Endometrium (tissue), 2 donors: ENCODE data around the gene WNT7A.

Source experiments
- FAIRE-seq: peaks from 2 replicates; lab custom pipeline; 2012; peaks lifted over from hg19 to GRCh38; lab: Jason Lieb, UNC
- donor health status: control.
- donor health status: control.

WNT7A gene

GRCh38 chr3:13826672-13827071 is 53.2 kb downstream of the WNT7A start:
- FAIRE-seq: no peak

GRCh38 chr3:13825821-13826220 is 54.0 kb downstream of the WNT7A start:
- FAIRE-seq: no peak

GRCh38 chr3:13825311-13825579 is 54.6 kb downstream of the WNT7A start:
- no peak for FAIRE-seq

DNA sequence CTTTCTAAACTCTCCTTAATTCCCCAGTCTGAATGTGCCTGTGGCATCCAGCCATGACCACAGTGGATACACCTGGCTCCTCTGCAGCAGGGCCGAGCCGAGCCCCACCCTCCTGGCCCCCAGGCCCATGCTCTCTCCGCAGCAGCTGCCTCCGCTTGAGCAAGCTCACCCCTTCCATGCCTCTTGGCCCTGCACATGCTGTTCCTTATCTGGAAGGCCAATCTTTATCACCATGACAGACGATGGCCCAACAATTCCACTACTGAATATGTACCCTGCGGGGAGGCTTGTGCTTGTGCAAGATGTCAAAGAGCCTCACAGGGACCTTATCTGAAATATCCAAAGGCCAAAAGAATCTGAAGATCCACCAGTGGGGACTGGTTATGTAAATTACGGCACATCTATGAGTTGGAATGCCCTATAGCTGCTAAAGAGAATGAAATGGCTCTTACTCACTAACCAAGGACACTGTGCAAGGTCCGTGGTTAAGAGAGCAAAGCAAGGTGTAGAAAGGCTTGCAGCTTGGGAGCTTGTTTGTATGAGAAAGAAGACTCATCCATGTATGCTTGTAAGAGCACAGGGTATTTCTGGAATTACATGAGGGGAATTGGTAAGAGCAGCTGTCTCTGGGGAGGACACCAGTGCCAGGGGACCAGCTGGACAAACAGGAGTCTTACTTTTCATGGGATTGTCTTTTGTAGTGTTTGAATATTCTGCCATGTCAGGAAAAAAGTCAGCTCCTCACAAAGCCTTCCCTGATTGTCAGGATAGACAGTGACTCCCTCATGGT is 55.2 kb downstream of the WNT7A start:
- no peak for FAIRE-seq

GRCh38 chr3:13823692-13824091 is 56.2 kb downstream of the WNT7A start:
- no peak for FAIRE-seq

- FAIRE-seq: no peak
These were observed 56.8 kb downstream of the WNT7A start for GRCh38 chr3:13822871-13823585.

DNA sequence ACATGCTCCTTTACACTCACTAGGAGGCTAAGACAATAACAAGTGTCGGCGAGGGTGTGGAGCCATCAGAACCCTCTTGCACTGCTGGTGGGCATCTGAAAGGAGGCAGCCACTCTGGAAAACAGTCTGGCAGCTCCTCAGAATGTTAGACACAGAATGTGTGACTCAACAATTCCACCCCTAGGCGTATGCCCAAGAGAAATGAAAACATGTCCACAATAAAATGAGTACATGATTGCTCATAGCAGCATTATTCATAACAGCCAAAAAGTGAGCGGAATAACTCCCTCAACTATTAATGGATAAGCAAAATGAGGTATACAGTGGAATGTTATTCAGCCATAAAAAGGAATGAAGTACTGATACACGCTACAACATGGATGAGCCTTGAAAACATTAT is 57.8 kb downstream of the WNT7A start:
- no peak for FAIRE-seq

- no peak for FAIRE-seq
These were observed 58.7 kb downstream of the WNT7A start for GRCh38 chr3:13821126-13821525.

- FAIRE-seq: no peak
These were observed 61.0 kb downstream of the WNT7A start for GRCh38 chr3:13818919-13819318.

DNA sequence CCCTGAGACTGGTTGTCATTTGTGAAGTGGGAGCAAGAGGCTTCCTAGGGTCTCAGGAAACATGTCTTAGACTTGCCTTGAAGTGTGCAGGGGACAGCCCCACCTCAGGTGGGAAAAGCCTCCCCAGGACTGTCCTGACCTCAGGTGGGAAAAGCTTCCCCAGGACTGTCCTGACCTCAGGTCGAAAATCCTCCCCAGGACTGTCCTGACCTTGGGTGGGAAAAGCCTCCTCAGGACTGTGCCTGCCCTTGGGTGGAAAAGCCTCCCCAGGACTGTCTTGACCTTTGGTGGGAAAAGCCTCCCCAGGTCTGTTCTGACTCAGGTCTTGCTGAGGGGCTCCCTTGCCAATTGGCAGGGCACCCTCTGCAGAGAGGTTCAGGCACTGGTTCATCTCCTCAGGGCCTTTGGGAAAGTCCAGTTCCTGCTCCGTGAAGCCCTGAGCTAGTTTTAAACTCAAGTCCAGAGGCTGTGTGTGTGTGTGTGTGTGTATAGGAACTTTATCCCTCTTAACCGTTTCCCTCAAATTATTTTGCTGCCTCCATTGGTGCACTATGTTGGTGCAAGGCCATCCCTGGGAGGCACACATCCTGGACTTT is 64.7 kb downstream of the WNT7A start:
- FAIRE-seq: no peak

- no peak for FAIRE-seq
These were observed 67.8 kb downstream of the WNT7A start for GRCh38 chr3:13812034-13812471.

DNA sequence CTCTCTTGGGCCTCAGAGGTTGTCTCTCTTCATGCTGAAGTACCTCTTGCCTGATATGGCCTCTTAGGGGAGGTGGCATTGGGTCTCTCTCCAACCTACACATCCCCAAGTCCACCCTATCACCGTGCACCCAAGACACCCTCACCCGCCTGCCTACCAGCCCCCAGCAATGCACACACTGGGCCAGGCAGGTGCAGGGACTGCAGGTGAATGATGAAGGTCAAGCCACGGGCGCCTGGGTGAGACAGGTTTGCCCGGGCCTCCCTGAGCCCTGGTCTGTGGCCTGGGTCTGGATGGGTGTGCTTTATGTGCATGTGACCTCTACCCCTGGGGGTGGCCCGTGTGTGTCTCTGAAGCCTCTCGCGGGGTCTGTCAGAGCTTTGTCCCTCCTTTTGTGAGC is 68.3 kb downstream of the WNT7A start:
- no peak for FAIRE-seq

- no peak for FAIRE-seq
These were observed 71.3 kb downstream of the WNT7A start for GRCh38 chr3:13808550-13808949.

DNA sequence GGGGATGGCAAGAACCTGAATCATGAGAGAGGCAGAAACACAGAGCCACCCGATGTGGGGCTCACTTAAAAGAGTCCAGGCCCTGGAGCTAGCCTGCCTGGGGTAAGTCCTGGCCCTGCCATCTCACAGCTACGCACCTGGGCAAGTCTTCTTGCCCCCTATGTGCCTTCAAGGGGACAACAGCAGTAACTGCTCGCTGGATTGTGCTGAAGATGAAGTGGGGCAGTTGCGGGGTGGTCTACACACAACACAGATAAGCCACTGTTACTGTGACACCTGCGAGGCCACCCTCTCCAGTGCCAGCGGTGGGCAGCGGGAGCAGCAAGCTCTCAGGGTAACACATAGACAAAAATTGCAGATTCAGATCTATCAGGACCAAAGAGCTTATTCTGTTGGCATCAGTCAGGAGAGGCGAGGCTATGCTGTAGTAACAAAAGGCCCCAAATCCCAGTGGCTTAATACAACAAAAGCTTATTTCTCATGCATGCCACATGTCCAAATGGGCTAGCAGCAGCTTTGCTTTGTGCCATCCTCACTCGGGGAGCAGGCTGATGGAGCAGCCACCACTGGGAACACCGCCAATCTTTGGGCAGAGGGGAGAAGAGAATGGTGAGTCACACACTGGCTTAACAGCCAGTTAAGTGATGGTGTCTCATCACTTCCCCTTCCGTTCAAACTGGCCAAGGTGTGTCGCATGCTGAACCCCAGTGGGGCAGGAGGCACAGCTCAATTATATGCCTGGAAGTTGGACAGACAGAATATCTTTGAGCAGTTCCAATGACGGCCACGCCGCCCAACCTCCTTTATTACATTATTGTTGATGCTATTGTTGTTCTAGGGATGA is 78.3 kb downstream of the WNT7A start:
- FAIRE-seq: no peak

- no peak for FAIRE-seq
These were observed 79.8 kb downstream of the WNT7A start for GRCh38 chr3:13800064-13800463.

DNA sequence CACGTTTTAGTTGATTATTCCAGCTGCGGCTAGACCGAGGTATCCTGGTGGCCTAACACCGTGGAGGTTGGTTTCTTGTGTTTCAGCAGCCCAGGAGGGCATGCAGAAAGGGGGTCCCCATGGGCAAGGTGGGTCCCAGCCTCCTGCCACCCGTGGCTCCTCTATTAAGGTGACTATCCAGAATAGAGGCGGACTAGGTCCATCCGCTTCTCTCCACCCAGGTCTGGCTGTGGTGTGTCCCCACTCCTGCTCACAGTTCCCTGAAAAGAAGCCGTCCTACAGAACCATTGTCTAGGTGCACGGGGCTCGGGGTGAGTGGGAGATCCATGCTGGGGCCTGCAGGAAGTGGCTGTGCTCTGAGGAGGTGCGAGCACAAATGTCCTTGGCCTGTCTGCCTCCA is 81.5 kb downstream of the WNT7A start:
- no peak for FAIRE-seq

DNA sequence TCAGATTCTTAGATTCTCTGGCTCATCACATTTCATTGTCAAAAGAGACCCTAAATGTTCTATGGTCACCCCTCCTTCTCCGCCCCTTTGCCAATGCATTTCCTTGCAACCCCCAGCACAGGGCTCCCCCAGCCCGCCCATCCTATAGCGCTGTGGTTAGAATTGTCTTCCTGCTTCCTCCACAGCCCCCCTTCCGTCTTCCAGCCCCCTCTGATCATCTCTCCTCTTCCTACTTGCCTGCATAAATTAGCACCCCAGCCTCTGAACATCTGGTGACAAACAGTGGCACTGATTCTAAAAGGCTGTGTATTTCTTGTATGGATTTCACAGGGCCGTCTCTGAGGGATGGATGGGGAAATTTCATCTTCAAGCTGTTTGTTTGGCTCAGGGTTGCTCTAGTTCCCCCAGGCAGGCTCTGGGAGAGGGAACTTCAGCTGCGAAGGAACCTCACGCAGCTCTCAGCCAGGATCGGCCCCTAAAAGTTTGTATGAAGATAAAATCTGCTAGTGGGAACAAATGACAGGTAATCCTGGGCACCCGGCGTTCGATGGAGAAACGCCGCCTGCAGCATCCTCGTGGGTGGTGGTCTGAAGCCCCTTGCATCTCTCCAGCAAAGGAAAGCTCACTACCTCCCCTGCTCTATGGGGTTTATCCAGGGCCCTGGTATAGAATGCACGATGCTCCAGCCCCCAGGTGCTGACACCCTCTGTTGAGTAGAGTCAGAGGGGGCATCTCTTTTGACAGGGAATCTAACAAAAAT is 83.0 kb downstream of the WNT7A start:
- FAIRE-seq: no peak

GRCh38 chr3:13795816-13796215 is 84.1 kb downstream of the WNT7A start:
- no peak for FAIRE-seq

DNA sequence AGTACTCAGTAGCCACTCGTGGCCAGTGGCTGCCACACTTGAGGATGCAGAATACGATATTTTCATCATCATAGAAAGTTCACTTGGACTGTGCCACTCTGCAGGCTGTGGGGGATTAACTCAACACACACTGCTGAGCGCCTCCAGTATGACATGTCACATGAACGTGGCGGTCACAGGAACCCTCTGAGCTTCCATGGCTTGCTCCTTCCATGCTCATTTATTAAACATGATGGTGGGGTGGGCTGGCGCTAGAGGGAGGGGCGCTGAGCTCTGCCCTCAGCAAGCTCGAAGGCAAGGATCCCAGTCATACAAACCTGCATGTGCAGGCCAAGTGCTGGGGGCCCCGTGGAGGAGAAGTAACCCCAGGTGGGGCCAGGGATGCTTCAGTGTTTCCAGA is 85.5 kb downstream of the WNT7A start:
- FAIRE-seq: no peak

GRCh38 chr3:13793451-13793850 is 86.4 kb downstream of the WNT7A start:
- FAIRE-seq: no peak

DNA sequence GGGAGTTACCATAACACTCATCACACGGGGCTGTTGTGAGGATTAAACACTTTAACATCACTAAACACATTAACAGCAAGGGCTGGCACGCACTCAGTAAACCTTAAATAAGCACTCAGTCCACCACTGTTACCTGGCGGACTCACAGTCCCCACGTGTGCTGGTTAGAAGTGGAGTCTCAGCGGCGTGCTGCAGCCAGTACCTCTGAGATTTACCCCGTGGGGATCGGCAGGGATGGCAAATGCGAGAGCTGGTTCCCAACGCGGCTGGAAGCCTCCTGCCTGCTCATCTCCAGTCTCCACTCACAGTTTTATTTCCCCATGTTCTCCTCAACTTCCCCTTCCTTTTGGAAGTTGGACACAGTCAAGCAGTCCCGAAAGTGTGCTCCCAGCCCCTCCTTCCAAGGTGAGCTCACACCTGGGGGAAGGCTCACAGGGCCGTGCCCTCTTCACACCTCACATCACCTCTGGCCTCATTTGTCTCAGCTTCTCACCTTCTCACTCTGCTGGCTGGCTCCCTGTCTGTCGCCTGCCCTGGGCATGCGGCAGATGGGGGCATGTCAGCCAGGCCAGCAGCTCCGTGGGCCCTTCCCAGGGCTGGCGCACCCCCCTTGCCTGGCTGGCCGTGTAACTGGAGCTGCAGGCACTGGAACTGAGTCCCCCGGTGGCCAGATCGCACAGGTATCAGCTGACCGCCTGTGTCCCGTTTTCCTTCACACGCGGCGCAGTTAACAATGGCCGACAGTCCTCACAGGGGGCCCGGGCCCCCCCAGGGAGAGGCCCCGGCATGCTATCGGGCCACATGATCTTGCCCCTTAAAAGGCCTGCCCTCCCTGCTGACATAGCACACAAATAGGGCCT is 87.1 kb downstream of the WNT7A start:
- FAIRE-seq: no peak
